Measurements from ENCODE around the gene CELSR3. TPM values are rescaled to one million over a fixed set of nuclear protein-coding genes. Genes with fewer than 3 reads are reported as not detected.
A peak's percentile ranks its signal among the peaks of the same experiment; 100 is the strongest.

CELSR3 gene
- total RNA-seq, 2 donors from 2014 or later = 20.7 to 30.1 TPM

DNA sequence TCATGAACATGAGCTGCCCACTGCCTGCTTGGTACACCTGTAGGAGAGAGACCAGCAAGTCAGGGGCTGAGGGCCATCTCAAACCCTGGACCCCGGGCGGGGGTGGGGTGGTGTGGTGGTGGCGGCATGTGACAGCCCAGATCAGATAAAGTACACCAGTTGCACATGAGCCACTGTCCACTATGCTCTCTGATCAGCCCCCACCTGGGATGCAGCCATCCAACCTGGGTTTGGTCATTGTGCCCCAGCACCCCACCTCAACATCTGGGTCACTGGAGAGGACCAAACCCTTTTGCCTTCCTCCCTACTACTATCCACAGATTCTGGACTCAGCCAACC, 26.0 kb upstream of the CELSR3 start:
- H3K4me1 ChIP-seq (ENCODE audit: control insufficient read depth, insufficient read depth, low read length) = peaks cover 9% of the 10 kb centered on the region
- peaks cover 66% of the 10 kb centered on the region for H3K36me3 ChIP-seq (ENCODE audit: control insufficient read depth, insufficient read depth, low read length)
- no peaks in the 10 kb centered on the region for H3K9me3 ChIP-seq (ENCODE audit: control insufficient read depth, low read length)
- Mint-ChIP-seq H3K36me3 (ENCODE audit: low read depth) (peaks cover 53% of the 10 kb centered on the region), H3K27me3 (ENCODE audit: insufficient read depth) (no peaks in the 10 kb centered on the region), H3K9me3 (no peaks in the 10 kb centered on the region), H3K4me3 (no peak overlapping the region), H3K4me1 (peaks cover 13% of the 10 kb centered on the region), H3K27ac (no peak overlapping the region)
- TF ChIP-seq, protein P1, sequence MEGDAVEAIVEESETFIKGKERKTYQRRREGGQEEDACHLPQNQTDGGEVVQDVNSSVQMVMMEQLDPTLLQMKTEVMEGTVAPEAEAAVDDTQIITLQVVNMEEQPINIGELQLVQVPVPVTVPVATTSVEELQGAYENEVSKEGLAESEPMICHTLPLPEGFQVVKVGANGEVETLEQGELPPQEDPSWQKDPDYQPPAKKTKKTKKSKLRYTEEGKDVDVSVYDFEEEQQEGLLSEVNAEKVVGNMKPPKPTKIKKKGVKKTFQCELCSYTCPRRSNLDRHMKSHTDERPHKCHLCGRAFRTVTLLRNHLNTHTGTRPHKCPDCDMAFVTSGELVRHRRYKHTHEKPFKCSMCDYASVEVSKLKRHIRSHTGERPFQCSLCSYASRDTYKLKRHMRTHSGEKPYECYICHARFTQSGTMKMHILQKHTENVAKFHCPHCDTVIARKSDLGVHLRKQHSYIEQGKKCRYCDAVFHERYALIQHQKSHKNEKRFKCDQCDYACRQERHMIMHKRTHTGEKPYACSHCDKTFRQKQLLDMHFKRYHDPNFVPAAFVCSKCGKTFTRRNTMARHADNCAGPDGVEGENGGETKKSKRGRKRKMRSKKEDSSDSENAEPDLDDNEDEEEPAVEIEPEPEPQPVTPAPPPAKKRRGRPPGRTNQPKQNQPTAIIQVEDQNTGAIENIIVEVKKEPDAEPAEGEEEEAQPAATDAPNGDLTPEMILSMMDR (conservative IDR thresholded peaks at IDR 0.05) = no peak
- H3K27me3 ChIP-seq (ENCODE audit: control insufficient read depth, insufficient read depth, low read length, poor library complexity, severe bottlenecking) = no peaks in the 10 kb centered on the region
- no peak overlapping the region for H3K4me3 ChIP-seq (ENCODE audit: low read length)
- no peak for DNase-seq
- H3K27ac ChIP-seq (ENCODE audit: low read depth, low read length) = no peak overlapping the region
- no peak overlapping the region for H3K9ac ChIP-seq (ENCODE audit: extremely low read depth, low read length, poor library complexity, severe bottlenecking)
- WGBS, 2 experiments (ENCODE audit: insufficient coverage in 1 of 2, insufficient read length in 1 of 2) = 100% methylated on average over 3 of the region's 3 CpGs

DNA sequence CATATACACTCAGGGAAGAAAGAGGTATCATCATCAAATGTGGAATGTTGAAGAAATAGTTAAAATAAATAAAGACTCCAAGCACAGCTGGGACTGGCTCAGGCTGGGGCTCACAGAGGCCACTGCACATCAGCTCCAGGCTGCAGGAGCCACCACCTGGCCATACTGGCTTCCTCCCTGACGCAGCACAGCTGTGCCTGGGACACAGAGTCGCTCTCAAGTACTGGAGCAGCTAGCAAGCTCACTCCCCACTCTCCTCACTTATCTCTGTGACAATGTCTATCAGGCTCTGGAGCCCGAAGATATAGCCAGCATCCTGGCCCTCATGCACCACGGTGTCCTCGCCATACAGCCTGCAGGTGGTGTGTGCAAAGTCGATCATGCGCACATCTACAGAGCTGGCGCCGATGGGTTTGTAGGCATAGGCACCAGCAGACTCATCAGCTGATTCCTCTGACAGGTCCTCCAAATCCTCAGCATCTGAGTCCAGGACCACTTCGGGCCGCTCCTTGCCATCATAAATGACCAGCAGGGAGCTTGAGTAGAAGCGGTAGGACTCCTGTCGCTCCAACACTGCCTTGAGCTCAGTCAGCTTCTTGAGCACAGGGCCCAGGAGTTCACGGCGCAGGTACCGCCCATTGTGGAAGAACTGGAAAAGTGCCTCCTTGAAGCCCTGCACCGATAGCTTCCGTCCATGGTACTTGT, 25.5 kb upstream of the CELSR3 start:
- no peak overlapping the region for H3K4me3 ChIP-seq (ENCODE audit: low read length)
- TF ChIP-seq, protein P1 (conservative IDR thresholded peaks at IDR 0.05) = no peak
- H3K27me3 Mint-ChIP-seq (ENCODE audit: insufficient read depth) = no peaks in the 10 kb centered on the region
- whole genome bisulfite sequencing, 2 experiments (ENCODE audit: insufficient coverage in 1 of 2, insufficient read length in 1 of 2) = 96 to 99% methylated on average over 18 of the region's 18 CpGs
- H3K9me3 Mint-ChIP-seq = no peaks in the 10 kb centered on the region
- peaks cover 9% of the 10 kb centered on the region for H3K4me1 ChIP-seq (ENCODE audit: control insufficient read depth, insufficient read depth, low read length)
- no peak overlapping the region for H3K27ac ChIP-seq (ENCODE audit: low read depth, low read length)
- peak; percentile 58 for DNase-seq
- H3K27ac Mint-ChIP-seq = peak overlapping the region; percentile 21
- no peaks in the 10 kb centered on the region for H3K27me3 ChIP-seq (ENCODE audit: control insufficient read depth, insufficient read depth, low read length, poor library complexity, severe bottlenecking)
- peaks cover 61% of the 10 kb centered on the region for H3K36me3 ChIP-seq (ENCODE audit: control insufficient read depth, insufficient read depth, low read length)
- no peak overlapping the region for H3K4me3 Mint-ChIP-seq
- H3K9ac ChIP-seq (ENCODE audit: extremely low read depth, low read length, poor library complexity, severe bottlenecking) = no peak overlapping the region
- H3K9me3 ChIP-seq (ENCODE audit: control insufficient read depth, low read length) = no peaks in the 10 kb centered on the region
- H3K4me1 Mint-ChIP-seq = peaks cover 13% of the 10 kb centered on the region
- peaks cover 47% of the 10 kb centered on the region for H3K36me3 Mint-ChIP-seq (ENCODE audit: low read depth)

DNA sequence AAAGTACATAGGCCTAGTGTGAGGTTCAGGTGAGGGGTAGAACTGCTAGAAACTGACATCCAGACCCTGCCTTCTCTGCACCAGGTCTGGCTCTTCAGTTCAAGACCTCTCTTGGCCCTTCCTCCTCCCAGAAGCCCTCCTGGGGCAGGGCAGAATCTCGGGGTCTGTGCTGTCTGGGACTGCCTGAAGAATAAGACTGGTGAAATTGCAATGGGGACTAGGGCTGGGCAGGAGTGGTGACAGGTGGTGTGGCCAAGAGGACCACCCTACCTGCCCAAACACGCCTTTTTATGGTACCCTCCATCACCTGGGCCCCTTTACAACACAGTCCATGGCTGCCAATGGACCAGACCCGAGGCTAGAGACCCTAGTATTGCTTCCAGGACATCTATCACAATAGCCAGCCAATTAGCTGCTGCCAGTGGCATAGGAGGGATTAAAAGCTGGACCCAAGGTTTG, 24.6 kb upstream of the CELSR3 start:
- Histone ChIP-seq H3K9me3 (ENCODE audit: control insufficient read depth, low read length) (no peaks in the 10 kb centered on the region), H3K27me3 (ENCODE audit: control insufficient read depth, insufficient read depth, low read length, poor library complexity, severe bottlenecking) (no peaks in the 10 kb centered on the region), H3K36me3 (ENCODE audit: control insufficient read depth, insufficient read depth, low read length) (peaks cover 60% of the 10 kb centered on the region), H3K4me1 (ENCODE audit: control insufficient read depth, insufficient read depth, low read length) (peaks cover 9% of the 10 kb centered on the region), H3K27ac (ENCODE audit: low read depth, low read length) (no peak overlapping the region), H3K9ac (ENCODE audit: extremely low read depth, low read length, poor library complexity, severe bottlenecking) (no peak overlapping the region), H3K4me3 (ENCODE audit: low read length) (no peak overlapping the region)
- Mint-ChIP-seq H3K4me3 (no peak overlapping the region), H3K27ac (no peak overlapping the region), H3K9me3 (no peaks in the 10 kb centered on the region), H3K36me3 (ENCODE audit: low read depth) (peaks cover 45% of the 10 kb centered on the region), H3K4me1 (peaks cover 13% of the 10 kb centered on the region), H3K27me3 (ENCODE audit: insufficient read depth) (no peaks in the 10 kb centered on the region)
- 60 to 100% methylated on average over 2 to 3 of the region's 3 CpGs for WGBS, 2 experiments (ENCODE audit: insufficient coverage in 1 of 2, insufficient read length in 1 of 2)
- TF ChIP-seq, protein P1 (conservative IDR thresholded peaks at IDR 0.05) = no peak
- DNase-seq = peak; percentile 60
